H9 (cell line): ENCODE measurements around the gene MRI1. TPM values are rescaled to one million over a fixed set of nuclear protein-coding genes. Genes with fewer than 3 reads are reported as not detected.

ENCODE experiments used
- DNase-seq: peaks from one replicate; pipeline ENCODE4 v3.0.0-alpha.2; 2017
- H2AFZ ChIP-seq: one replicate; pipeline ENCODE4 v1.6.1; 2013; ENCODE audit warnings: mild to moderate bottlenecking, low read length, control low read depth, moderate library complexity
- H2AK5ac ChIP-seq: 2 replicates; pipeline ENCODE4 v1.6.1; 2013; ENCODE audit warnings: low read length, control low read depth, mixed read lengths; ENCODE audit not compliant: insufficient read length
- H2BK120ac ChIP-seq: one replicate; pipeline ENCODE4 v1.6.1; 2013; ENCODE audit warnings: low read depth, mild to moderate bottlenecking, low read length, control low read depth, inconsistent platforms; ENCODE audit not compliant: poor library complexity, severe bottlenecking
- H2BK12ac ChIP-seq: 2 replicates; pipeline ENCODE4 v1.6.1; 2013; ENCODE audit warnings: low read length, control low read depth, mixed read lengths, low read depth; ENCODE audit not compliant: insufficient read length
- H2BK15ac ChIP-seq: 2 replicates; pipeline ENCODE4 v1.6.1; 2013; ENCODE audit warnings: low read depth, low read length, control low read depth
- H2BK20ac ChIP-seq: one replicate; pipeline ENCODE4 v1.6.1; 2013; ENCODE audit warnings: low read depth, mild to moderate bottlenecking, low read length, control low read depth, inconsistent platforms; ENCODE audit not compliant: poor library complexity, severe bottlenecking
- H2BK5ac ChIP-seq: 2 replicates; pipeline ENCODE4 v1.6.1; 2013; ENCODE audit warnings: low read length, control low read depth, mixed read lengths; ENCODE audit not compliant: insufficient read length
- H3K14ac ChIP-seq: 2 replicates; pipeline ENCODE4 v1.6.1; 2013; ENCODE audit warnings: low read length, control low read depth; ENCODE audit not compliant: insufficient read depth
- H3K18ac ChIP-seq: 2 replicates; pipeline ENCODE4 v1.6.1; 2013; ENCODE audit warnings: low read depth, mild to moderate bottlenecking, mixed read lengths, low read length, control low read depth; ENCODE audit not compliant: insufficient read length
- H3K23ac ChIP-seq: 2 replicates; pipeline ENCODE4 v1.6.1; 2013; ENCODE audit warnings: low read length, control low read depth, mixed read lengths, low read depth; ENCODE audit not compliant: insufficient read length
- H3K23me2 ChIP-seq: 2 replicates; pipeline ENCODE4 v1.6.1; 2013; ENCODE audit warnings: low read depth, mild to moderate bottlenecking, mixed read lengths, low read length, control low read depth; ENCODE audit not compliant: insufficient read length, poor library complexity, severe bottlenecking
- H3K27ac ChIP-seq: 2 replicates; pipeline ENCODE4 v1.5.1; 2013; ENCODE audit warnings: low read length, control low read depth, mixed read lengths, low read depth; ENCODE audit not compliant: insufficient read length
- H3K27me3 ChIP-seq: 2 replicates; pipeline ENCODE4 v1.6.1; 2013; ENCODE audit warnings: low read length, control low read depth, inconsistent platforms; ENCODE audit not compliant: insufficient read depth
- H3K4ac ChIP-seq: 2 replicates; pipeline ENCODE4 v1.6.1; 2013; ENCODE audit warnings: low read depth, mild to moderate bottlenecking, control low read depth, inconsistent platforms, low read length, moderate library complexity
- H3K4me1 ChIP-seq: 2 replicates; pipeline ENCODE4 v1.6.1; 2013; ENCODE audit warnings: low read length, control low read depth, inconsistent platforms; ENCODE audit not compliant: insufficient read depth
- H3K4me2 ChIP-seq: 2 replicates; pipeline ENCODE4 v1.6.1; 2013; ENCODE audit warnings: low read length, control low read depth, mixed read lengths; ENCODE audit not compliant: insufficient read length, insufficient read depth
- H3K56ac ChIP-seq: 2 replicates; pipeline ENCODE4 v1.6.1; 2013; ENCODE audit warnings: low read depth, mild to moderate bottlenecking, mixed read lengths, low read length, control low read depth; ENCODE audit not compliant: insufficient read length
- H3K79me1 ChIP-seq: 2 replicates; pipeline ENCODE4 v1.6.1; 2013; ENCODE audit warnings: low read depth, mild to moderate bottlenecking, moderate library complexity, low read length, control low read depth, inconsistent platforms; ENCODE audit not compliant: insufficient read depth, poor library complexity, severe bottlenecking
- H3K79me2 ChIP-seq: 2 replicates; pipeline ENCODE4 v1.6.1; 2013; ENCODE audit warnings: low read length, control low read depth, inconsistent platforms; ENCODE audit not compliant: insufficient read depth
- H3K9ac ChIP-seq: 2 replicates; pipeline ENCODE4 v1.6.1; 2013; ENCODE audit warnings: low read length, control low read depth, mixed read lengths; ENCODE audit not compliant: insufficient read length; ENCODE audit errors: extremely low read depth
- H3K9me3 ChIP-seq: one replicate; pipeline ENCODE4 v1.6.1; 2013; ENCODE audit warnings: low read depth, low read length, inconsistent platforms; ENCODE audit not compliant: control insufficient read depth
- H3T11ph ChIP-seq: one replicate; pipeline ENCODE4 v1.6.1; 2013; ENCODE audit warnings: mild to moderate bottlenecking, low read length, control low read depth, inconsistent platforms
- H4K20me1 ChIP-seq: one replicate; pipeline ENCODE4 v1.6.1; 2013; ENCODE audit not compliant: control insufficient read depth, insufficient read length, insufficient read depth
- H4K5ac ChIP-seq: 2 replicates; pipeline ENCODE4 v1.6.1; 2013; ENCODE audit warnings: low read depth, mild to moderate bottlenecking, mixed read lengths, low read length, control low read depth; ENCODE audit not compliant: insufficient read length
- H4K8ac ChIP-seq: replicated peaks from 2 replicates; pipeline ENCODE4 v1.6.1; 2013; ENCODE audit warnings: low read length, control low read depth, mixed read lengths, low read depth; ENCODE audit not compliant: insufficient read length
- H4K91ac ChIP-seq: 2 replicates; pipeline ENCODE4 v1.6.1; 2013; ENCODE audit warnings: low read depth, mild to moderate bottlenecking, moderate library complexity, mixed read lengths, low read length, control low read depth; ENCODE audit not compliant: insufficient read length
- H3K27ac Mint-ChIP-seq, 3 experiments: 2 replicates in 2 of 3; 3 replicates in 1 of 3; pipeline ENCODE4 v1.8.0; 2020 to 2021; ENCODE audit warnings: mixed read lengths in 3 of 3, mild to moderate bottlenecking in 1 of 3, moderate library complexity in 1 of 3
- H3K27me3 Mint-ChIP-seq: 2 replicates; pipeline ENCODE4 v1.8.0; 2021; ENCODE audit warnings: low read depth, mild to moderate bottlenecking, moderate library complexity, mixed read lengths
- H3K36me3 Mint-ChIP-seq, 3 experiments: 2 replicates in 2 of 3; 3 replicates in 1 of 3; pipeline ENCODE4 v1.8.0; 2020 to 2021; ENCODE audit warnings: low read depth in 3 of 3, mixed read lengths in 3 of 3; ENCODE audit not compliant: insufficient read depth in 1 of 3
- H3K4me1 Mint-ChIP-seq, 2 experiments: 2 replicates each; pipeline ENCODE4 v1.8.0; 2020; ENCODE audit warnings: mixed read lengths in 2 of 2
- H3K4me3 Mint-ChIP-seq, 2 experiments: 2 replicates in 1 of 2; 3 replicates in 1 of 2; pipeline ENCODE4 v1.8.0; 2020 to 2021; ENCODE audit warnings: mild to moderate bottlenecking in 2 of 2, mixed read lengths in 2 of 2, moderate library complexity in 1 of 2
- H3K9me3 Mint-ChIP-seq, 2 experiments: 2 replicates in 1 of 2; 3 replicates in 1 of 2; pipeline ENCODE4 v1.8.0; 2020; ENCODE audit warnings: mild to moderate bottlenecking in 2 of 2, mixed read lengths in 2 of 2, moderate library complexity in 1 of 2
- CTCF ChIP-seq: fragments of 200-600 bp; sonication (generic); conservative IDR thresholded peaks from 3 replicates; pipeline ENCODE4 v1.8.0; 2021; ENCODE audit warnings: antibody characterized with exemption, mild to moderate bottlenecking
- WGBS: extraction: QIAGEN DNeasy Blood & Tissue Kit; methylation state at CpG from one replicate; pipeline ENCODE4 v1.1.7; 2013; ENCODE audit warnings: missing lambda C conversion rate, low lambda C conversion rate, mixed read lengths; ENCODE audit not compliant: insufficient read length; ENCODE audit errors: extremely low coverage; 5-methylcytosine and 5-hydroxymethylcytosine counted together
- total RNA-seq: library from RNA; stranded (reverse); gene quantifications from 2 replicates; pipeline ENCODE4 v1.2.1, GENCODE V29; 2021

The MRI1 gene
- total RNA-seq, 1 experiment from 2014 or later, result 19.5 TPM

GRCh38 chr19:13812544-13812943, 48.2 kb downstream of the MRI1 start:
- Histone ChIP-seq H3T11ph (no peak overlapping the region), H3K9me3 (no peaks in the 10 kb centered on the region), H3K4me2 (no peak overlapping the region), H2BK120ac (no peak overlapping the region), H4K20me1 (no peaks in the 10 kb centered on the region), H2BK5ac (no peak overlapping the region), H2AK5ac (no peak overlapping the region), H3K18ac (no peak overlapping the region), H3K27me3 (no peaks in the 10 kb centered on the region), H4K8ac (no peak overlapping the region), H2BK15ac (no peak overlapping the region), H3K56ac (no peak overlapping the region), H2BK12ac (no peak overlapping the region), H4K5ac (no peak overlapping the region), H4K91ac (no peak overlapping the region), H3K14ac (no peak overlapping the region), H2AFZ (no peak overlapping the region), H3K79me1 (no peaks in the 10 kb centered on the region), H3K27ac (no peak overlapping the region), H3K79me2 (no peaks in the 10 kb centered on the region), H3K4ac (no peak overlapping the region), H3K23me2 (peaks cover 2% of the 10 kb centered on the region), H3K23ac (no peak overlapping the region), H2BK20ac (no peak overlapping the region), H3K9ac (no peak overlapping the region), H3K4me1 (no peaks in the 10 kb centered on the region)
- WGBS, result no CpG with 5 or more reads among the region's 11 CpGs
- Mint-ChIP-seq H3K4me3 (no peak overlapping the region), H3K4me1 (peaks cover 0 to 4% of the 10 kb centered on the region in 2 experiments; a peak in 1 of 4 replicates), H3K36me3 (peaks cover 18 to 62% (median 35%) of the 10 kb centered on the region in 3 experiments; a peak in 6 of 7 replicates), H3K9me3 (no peaks in the 10 kb centered on the region; a peak in 1 of 5 replicates), H3K27ac (no peak overlapping the region), H3K27me3 (no peaks in the 10 kb centered on the region)
- DNase-seq, result no peak
- no peak for TF ChIP-seq CTCF
